ENCODE measurements around the gene SCRN2. TPM values are rescaled to one million over a fixed set of nuclear protein-coding genes. Genes with fewer than 3 reads are reported as not detected.

The SCRN2 gene
- total and polyA plus RNA-seq, 2 donors (not counting 3 experiments of a cell fraction or from before 2014, with no cell fraction given): 31.7 to 48.9 TPM

DNA sequence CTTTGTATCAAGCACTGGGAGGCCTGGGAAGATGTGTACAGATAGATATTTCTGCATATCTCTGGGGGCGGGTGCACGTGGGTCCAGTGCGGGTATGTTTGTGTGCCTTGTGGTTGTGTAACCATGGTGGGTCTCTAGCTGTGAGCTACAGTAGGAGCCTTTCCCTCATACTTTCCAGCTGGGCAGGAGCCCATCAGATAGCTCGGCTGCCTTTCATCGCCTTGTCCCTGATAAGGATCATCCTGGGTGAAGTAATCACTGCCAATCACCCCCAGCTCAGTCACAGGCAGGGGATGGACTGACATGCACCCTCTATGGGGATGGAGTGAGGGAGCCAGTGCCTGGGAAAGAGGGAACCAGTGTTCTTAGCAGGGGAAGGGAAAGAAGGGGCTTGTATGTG lies 3.2 kb upstream of the SCRN2 start:
- Histone ChIP-seq H3K9me1 (replicated peaks; ENCODE audit: control insufficient read depth, extremely low read depth, insufficient read depth, low read length) (no peaks in the 10 kb centered on the region), H3K4me3 (replicated peaks in 1 of 3; ENCODE audit: insufficient read depth in 1 of 3, low read depth in 1 of 3, low read length in 3 of 3) (no peak overlapping the region)

DNA sequence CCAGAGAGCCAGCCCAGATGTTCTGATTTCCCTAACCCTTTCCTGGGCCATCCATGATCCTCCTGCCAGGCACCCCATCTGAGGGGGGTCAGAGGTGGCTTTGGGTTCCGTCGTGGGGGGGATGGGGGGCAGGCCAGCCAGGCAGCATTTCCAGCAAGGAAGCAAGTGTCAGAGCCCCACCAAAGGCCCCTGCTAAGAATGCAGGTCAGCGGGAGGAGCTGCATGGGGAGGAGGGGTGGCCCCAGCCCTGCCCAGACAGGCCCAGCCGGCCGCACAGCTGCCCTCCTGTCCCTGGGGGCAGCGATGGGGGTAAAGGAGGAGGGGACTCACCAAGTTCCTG lies 2.3 kb upstream of the SCRN2 start:
- intact Hi-C loops (cut with micrococcal nuclease): loop anchor here (5.0 kb wide), 1 partner anchor 169 kb away; no protein-coding TSS in a partner anchor
- Histone ChIP-seq H3K9me1 (replicated peaks; ENCODE audit: control insufficient read depth, extremely low read depth, insufficient read depth, low read length) (no peaks in the 10 kb centered on the region), H3K9ac (replicated peaks; ENCODE audit: extremely low read depth, insufficient read depth, low read length) (no peak overlapping the region), H3K27ac (ENCODE audit: insufficient read depth, low read depth, low read length) (no peak overlapping the region), H3K9me3 (replicated peaks; ENCODE audit: control insufficient read depth, insufficient read depth, low read length) (no peaks in the 10 kb centered on the region), H3K36me3 (ENCODE audit: control insufficient read depth in 2 of 2, extremely low read depth in 1 of 2, insufficient read depth in 2 of 2, low read length in 2 of 2) (no peaks in the 10 kb centered on the region), H3K4me3 (replicated peaks in 1 of 3; ENCODE audit: insufficient read depth in 1 of 3, low read depth in 1 of 3, low read length in 3 of 3) (no peak overlapping the region), H2AFZ (ENCODE audit: low read depth, low read length) (no peak overlapping the region), H4K20me1 (replicated peaks; ENCODE audit: control insufficient read depth, extremely low read depth, insufficient read depth, low read length) (no peaks in the 10 kb centered on the region), H3K4me2 (ENCODE audit: insufficient read depth, low read length) (no peak overlapping the region), H3K4me1 (ENCODE audit: control insufficient read depth, extremely low read depth, insufficient read depth, low read length) (peaks cover 5% of the 10 kb centered on the region), H3K27me3 (ENCODE audit: control insufficient read depth in 2 of 2, insufficient read depth in 2 of 2, low read length in 2 of 2) (no peaks in the 10 kb centered on the region), H3K79me2 (ENCODE audit: control insufficient read depth, insufficient read depth, low read length) (no peaks in the 10 kb centered on the region)
- TF ChIP-seq JUN (IDR thresholded peaks at IDR 0.05; ENCODE audit: borderline replicate concordance, insufficient read depth, insufficient read length, low read depth): no peak
- no peak for TF ChIP-seq MYC (IDR thresholded peaks at IDR 0.05; ENCODE audit: low read depth, low read length)
- TF ChIP-seq, protein P1, sequence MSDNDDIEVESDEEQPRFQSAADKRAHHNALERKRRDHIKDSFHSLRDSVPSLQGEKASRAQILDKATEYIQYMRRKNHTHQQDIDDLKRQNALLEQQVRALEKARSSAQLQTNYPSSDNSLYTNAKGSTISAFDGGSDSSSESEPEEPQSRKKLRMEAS (IDR thresholded peaks at IDR 0.05; ENCODE audit: insufficient read depth, insufficient read length): no peak
- TF ChIP-seq EZH2 (IDR thresholded peaks at IDR 0.05; ENCODE audit: borderline replicate concordance, low read depth, low read length, severe bottlenecking): no peak
- TF ChIP-seq, protein P2, sequence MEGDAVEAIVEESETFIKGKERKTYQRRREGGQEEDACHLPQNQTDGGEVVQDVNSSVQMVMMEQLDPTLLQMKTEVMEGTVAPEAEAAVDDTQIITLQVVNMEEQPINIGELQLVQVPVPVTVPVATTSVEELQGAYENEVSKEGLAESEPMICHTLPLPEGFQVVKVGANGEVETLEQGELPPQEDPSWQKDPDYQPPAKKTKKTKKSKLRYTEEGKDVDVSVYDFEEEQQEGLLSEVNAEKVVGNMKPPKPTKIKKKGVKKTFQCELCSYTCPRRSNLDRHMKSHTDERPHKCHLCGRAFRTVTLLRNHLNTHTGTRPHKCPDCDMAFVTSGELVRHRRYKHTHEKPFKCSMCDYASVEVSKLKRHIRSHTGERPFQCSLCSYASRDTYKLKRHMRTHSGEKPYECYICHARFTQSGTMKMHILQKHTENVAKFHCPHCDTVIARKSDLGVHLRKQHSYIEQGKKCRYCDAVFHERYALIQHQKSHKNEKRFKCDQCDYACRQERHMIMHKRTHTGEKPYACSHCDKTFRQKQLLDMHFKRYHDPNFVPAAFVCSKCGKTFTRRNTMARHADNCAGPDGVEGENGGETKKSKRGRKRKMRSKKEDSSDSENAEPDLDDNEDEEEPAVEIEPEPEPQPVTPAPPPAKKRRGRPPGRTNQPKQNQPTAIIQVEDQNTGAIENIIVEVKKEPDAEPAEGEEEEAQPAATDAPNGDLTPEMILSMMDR (IDR thresholded peaks at IDR 0.05; ENCODE audit: extremely low read depth in 1 of 2, insufficient read depth in 1 of 2, low read depth in 1 of 2, low read length in 2 of 2): no peak
- no peak for TF ChIP-seq GATA2 (IDR thresholded peaks at IDR 0.05; ENCODE audit: insufficient read depth, insufficient read length, low read depth, low read length)
- TF ChIP-seq FOS (IDR thresholded peaks at IDR 0.05; ENCODE audit: borderline replicate concordance, insufficient read depth, low read length): no peak
- no peak for TF ChIP-seq POLR2AphosphoS5 (IDR thresholded peaks at IDR 0.05; ENCODE audit: insufficient read depth, low read depth, low read length)
- TF ChIP-seq POLR2A (IDR thresholded peaks at IDR 0.05; ENCODE audit: low read depth, low read length): no peak
- ChIA-PET POLR2A (interaction anchor here (0.7 kb wide), 1 partner anchor 46 kb away, joined by 3 read pairs; no protein-coding TSS in a partner anchor), CTCF (interaction anchor here (0.6 to 10.2 kb wide), 21 partner anchors 12 to 175 kb away, joined by 3 to 367 read pairs (median 6); partner anchors contain the start of genes CDK5RAP3, LRRC46, MRPL10 and OSBPL7)
- FAIRE-seq: no peak
- no peak for DNase-seq (ENCODE audit: low read depth, low spot score)
- no TSS peak for BruUV-seq (replicated peaks)
- dilution Hi-C loops (cut with MboI; ENCODE audit: extremely low pct_ligation_motif_present, low sequenced_read_pairs): no loop called here

More for the DNA sequence above, 3.2 kb upstream of the SCRN2 start:
- Histone ChIP-seq H3K4me2 (ENCODE audit: insufficient read depth, low read length) (no peak overlapping the region), H3K27ac (ENCODE audit: insufficient read depth, low read depth, low read length) (no peak overlapping the region), H3K4me1 (ENCODE audit: control insufficient read depth, extremely low read depth, insufficient read depth, low read length) (peaks cover 5% of the 10 kb centered on the region), H3K9me3 (replicated peaks; ENCODE audit: control insufficient read depth, insufficient read depth, low read length) (no peaks in the 10 kb centered on the region), H3K36me3 (ENCODE audit: control insufficient read depth in 2 of 2, extremely low read depth in 1 of 2, insufficient read depth in 2 of 2, low read length in 2 of 2) (no peaks in the 10 kb centered on the region), H3K79me2 (ENCODE audit: control insufficient read depth, insufficient read depth, low read length) (no peaks in the 10 kb centered on the region), H2AFZ (ENCODE audit: low read depth, low read length) (no peak overlapping the region), H4K20me1 (replicated peaks; ENCODE audit: control insufficient read depth, extremely low read depth, insufficient read depth, low read length) (no peaks in the 10 kb centered on the region), H3K27me3 (ENCODE audit: control insufficient read depth in 2 of 2, insufficient read depth in 2 of 2, low read length in 2 of 2) (no peaks in the 10 kb centered on the region), H3K9ac (replicated peaks; ENCODE audit: extremely low read depth, insufficient read depth, low read length) (no peak overlapping the region)
- FAIRE-seq (no peak), DNase-seq (ENCODE audit: low read depth, low spot score) (no peak)
- no TSS peak for BruUV-seq (replicated peaks)
- ChIA-PET POLR2A (no interaction called here), CTCF (interaction anchor here (1.3 to 10.2 kb wide), 7 partner anchors 12 to 174 kb away, joined by 5 to 367 read pairs (median 30); partner anchors contain the start of genes LRRC46, MRPL10 and SP2)
- TF ChIP-seq, protein P1 (IDR thresholded peaks at IDR 0.05; ENCODE audit: insufficient read depth, insufficient read length): no peak
- TF ChIP-seq GATA2 (IDR thresholded peaks at IDR 0.05; ENCODE audit: insufficient read depth, insufficient read length, low read depth, low read length) (no peak), POLR2A (IDR thresholded peaks at IDR 0.05; ENCODE audit: low read depth, low read length) (no peak)
- TF ChIP-seq, protein P2 (IDR thresholded peaks at IDR 0.05; ENCODE audit: extremely low read depth in 1 of 2, insufficient read depth in 1 of 2, low read depth in 1 of 2, low read length in 2 of 2): no peak
- dilution Hi-C loops (cut with MboI; ENCODE audit: extremely low pct_ligation_motif_present, low sequenced_read_pairs) (no loop called here), intact Hi-C loops (cut with micrococcal nuclease) (loop anchor here (5.0 kb wide), 1 partner anchor 168 kb away; no protein-coding TSS in a partner anchor)

All from endothelial cell of umbilical vein (primary cell).